SK-MEL-5 (cell line): Measurements from ENCODE around the gene CDH20. TPM values are rescaled to one million over a fixed set of nuclear protein-coding genes. Genes with fewer than 3 reads are reported as not detected.
A peak's percentile ranks its signal among the peaks of the same experiment; 100 is the strongest.

Experiments
- DNase-seq: peaks from one replicate; pipeline ENCODE4 v3.0.0-alpha.2; 2016; ENCODE audit warnings: low read depth, low spot score
- in situ Hi-C: cut with HindIII; loops from 2 replicates; pipeline ENCODE4 v1.10.0; 2016; ENCODE audit warnings: low sequenced_read_pairs, high pct_unique_total_duplicates, low pct_unique_long_range_greater_than_20kb
- total RNA-seq: library from RNA; depleted of rRNA; stranded (reverse); fragments of >200 nt; shearing (Covaris generic); gene quantifications from 2 replicates; pipeline ENCODE4 v1.2.3, GENCODE V29; 2014

CDH20 gene
- total RNA-seq, 1 experiment from 2014 or later, result not detected

GRCh38 chr18:61545281-61546245 is 212.3 kb downstream of the CDH20 start:
- no peak for DNase-seq
- in situ Hi-C loops, result no loop called here

DNA sequence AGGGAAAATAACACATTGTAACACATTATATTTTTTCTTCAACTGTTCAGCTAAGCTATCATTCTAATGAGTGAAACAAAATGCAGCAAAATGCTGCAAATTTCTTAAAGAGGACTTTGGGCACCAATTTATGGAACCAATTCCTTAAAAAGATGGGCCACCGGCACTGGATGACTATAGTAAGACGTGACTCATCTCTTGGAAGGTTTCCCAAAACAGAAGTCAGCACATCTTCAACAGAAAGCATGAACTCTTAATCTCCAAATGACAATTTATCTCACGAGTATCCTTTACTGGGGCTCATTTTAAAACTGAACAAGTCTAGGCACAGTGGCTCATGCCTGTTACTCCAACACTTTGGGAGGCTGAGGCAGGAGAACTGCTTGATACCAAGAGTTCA is 213.4 kb downstream of the CDH20 start:
- no peak for DNase-seq

DNA sequence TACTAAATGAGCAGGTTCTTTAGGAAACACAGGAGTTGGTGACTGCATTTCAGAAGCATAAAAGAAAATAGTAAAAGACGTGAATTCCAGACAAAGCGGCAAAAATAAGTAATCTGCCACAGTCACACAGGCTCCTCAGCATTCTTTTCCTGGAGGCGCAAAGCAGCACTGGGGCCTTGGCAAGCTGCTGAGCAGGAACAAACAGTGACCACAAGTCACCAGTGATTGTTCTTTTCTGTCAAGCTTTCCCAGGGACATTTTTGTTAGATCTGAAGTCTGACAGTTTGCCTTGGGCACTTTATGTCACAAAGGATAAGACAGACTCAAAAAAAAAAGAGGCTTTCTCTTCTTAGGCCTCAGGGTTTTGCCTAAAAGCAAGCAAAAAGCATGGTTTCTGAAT is 216.2 kb downstream of the CDH20 start:
- no peak for DNase-seq
- in situ Hi-C loops, result no loop called here

More for the DNA sequence above, 213.4 kb downstream of the CDH20 start:
- in situ Hi-C loops, result no loop called here

DNA sequence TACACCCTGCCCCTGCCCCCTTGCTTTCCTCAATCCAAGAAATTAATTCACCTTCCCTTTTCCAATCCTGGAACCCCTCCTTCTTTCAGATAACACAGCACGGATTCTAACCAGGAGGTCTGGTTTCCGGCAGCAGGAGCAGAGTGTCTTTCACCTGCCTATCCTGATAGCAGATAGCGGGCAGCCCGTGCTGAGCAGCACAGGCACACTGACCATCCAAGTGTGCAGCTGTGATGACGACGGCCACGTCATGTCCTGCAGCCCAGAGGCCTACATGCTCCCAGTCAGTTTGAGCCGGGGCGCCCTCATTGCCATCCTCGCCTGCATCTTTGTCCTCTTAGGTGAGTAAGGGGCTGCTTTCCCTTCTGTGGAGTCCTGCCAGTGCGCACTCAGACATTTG is 216.7 kb downstream of the CDH20 start:
- in situ Hi-C loops, result no loop called here
- DNase-seq, result no peak

GRCh38 chr18:61551586-61551985 is 218.4 kb downstream of the CDH20 start:
- peak; percentile 79 for DNase-seq
- in situ Hi-C loops, result no loop called here

GRCh38 chr18:61553045-61553659 is 219.9 kb downstream of the CDH20 start:
- peak; percentile 40 for DNase-seq
- in situ Hi-C loops, result no loop called here

GRCh38 chr18:61554117-61554776 is 221.0 kb downstream of the CDH20 start:
- no peak for DNase-seq
- in situ Hi-C loops, result no loop called here

GRCh38 chr18:61554946-61555361 is 221.7 kb downstream of the CDH20 start:
- no peak for DNase-seq
- in situ Hi-C loops, result no loop called here

- in situ Hi-C loops, result no loop called here
- no peak for DNase-seq
Observed at GRCh38 chr18:61556316-61556715, 223.1 kb downstream of the CDH20 start.

GRCh38 chr18:61556862-61557261 is 223.6 kb downstream of the CDH20 start:
- DNase-seq, result no peak
- in situ Hi-C loops, result no loop called here

GRCh38 chr18:61569176-61569892 is 236.1 kb downstream of the CDH20 start:
- in situ Hi-C loops, result no loop called here

GRCh38 chr18:61570070-61570469 is 236.8 kb downstream of the CDH20 start:
- in situ Hi-C loops, result no loop called here

More at GRCh38 chr18:61569176-61569892, 236.1 kb downstream of the CDH20 start:
- DNase-seq, result no peak

DNA sequence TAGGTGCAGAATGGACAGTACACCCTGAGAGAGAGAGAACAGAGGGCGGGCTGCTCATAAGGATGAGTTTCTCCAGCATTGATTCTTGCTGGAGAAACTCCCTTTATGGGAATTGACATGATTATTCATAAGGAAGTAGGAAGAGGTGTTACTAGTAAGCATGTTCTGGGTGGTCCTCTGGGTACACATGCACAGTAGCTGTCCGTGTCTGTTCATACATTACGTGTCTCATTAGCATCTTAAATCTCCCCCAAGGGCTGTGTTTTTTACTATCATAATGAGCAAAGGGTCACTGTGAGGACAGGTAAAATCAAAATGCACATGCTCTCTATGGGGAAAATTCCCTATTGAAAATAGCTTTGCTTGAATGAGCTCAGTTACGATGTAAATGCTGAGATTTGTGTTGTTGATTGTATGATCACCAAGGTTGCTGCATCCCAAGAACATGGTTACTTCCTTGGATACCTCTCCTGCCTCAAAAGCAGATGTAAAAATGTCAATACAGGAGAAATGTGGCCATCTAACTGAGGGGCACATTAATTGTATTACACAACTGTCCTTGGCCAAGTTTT is 238.9 kb downstream of the CDH20 start:
- in situ Hi-C loops, result no loop called here

More at GRCh38 chr18:61570070-61570469, 236.8 kb downstream of the CDH20 start:
- DNase-seq, result no peak

GRCh38 chr18:61572871-61573270 is 239.6 kb downstream of the CDH20 start:
- in situ Hi-C loops, result no loop called here
- no peak for DNase-seq

More for the DNA sequence above, 238.9 kb downstream of the CDH20 start:
- DNase-seq, result no peak

GRCh38 chr18:61574665-61575064 is 241.4 kb downstream of the CDH20 start:
- in situ Hi-C loops, result no loop called here
- no peak for DNase-seq

- in situ Hi-C loops, result no loop called here
- peak; percentile 37 for DNase-seq
Observed at GRCh38 chr18:61575419-61575818, 242.2 kb downstream of the CDH20 start.

- in situ Hi-C loops, result no loop called here
- DNase-seq, result no peak
Observed at GRCh38 chr18:61578846-61579245, 245.6 kb downstream of the CDH20 start.
